ENCODE measurements around the gene KREMEN1.

DNA sequence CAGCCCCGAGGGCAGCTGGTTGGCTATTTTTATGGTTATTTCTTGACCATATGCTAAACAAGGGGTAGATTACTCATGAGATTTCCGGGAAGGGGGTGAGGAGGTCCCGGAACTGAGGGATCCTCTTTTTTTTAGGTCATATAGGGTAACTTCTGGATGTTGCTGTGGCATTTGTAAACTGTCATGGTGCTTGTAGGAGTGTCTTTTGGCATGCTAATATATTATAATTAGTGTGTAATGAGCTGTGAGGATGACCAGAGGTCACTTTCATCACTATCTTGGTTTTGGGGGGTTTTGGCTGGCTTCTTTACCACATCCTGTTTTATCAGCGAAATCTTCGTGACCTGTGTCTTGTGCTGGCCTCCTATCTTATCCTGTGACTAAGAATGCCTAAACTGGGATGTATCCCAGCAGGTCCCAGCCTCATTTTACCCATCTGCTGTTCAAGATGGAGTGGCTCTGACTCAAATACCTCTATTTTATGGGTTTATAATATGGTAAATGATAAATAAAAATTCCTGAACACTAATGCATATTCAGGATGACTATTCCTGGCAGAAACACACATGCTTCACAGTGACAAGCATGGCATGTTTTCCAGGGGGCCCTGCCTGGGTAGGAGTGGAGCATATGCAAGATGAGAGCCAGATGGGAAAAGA is 11.2 kb downstream of the KREMEN1 start:
- TF ChIP-seq, protein P1, sequence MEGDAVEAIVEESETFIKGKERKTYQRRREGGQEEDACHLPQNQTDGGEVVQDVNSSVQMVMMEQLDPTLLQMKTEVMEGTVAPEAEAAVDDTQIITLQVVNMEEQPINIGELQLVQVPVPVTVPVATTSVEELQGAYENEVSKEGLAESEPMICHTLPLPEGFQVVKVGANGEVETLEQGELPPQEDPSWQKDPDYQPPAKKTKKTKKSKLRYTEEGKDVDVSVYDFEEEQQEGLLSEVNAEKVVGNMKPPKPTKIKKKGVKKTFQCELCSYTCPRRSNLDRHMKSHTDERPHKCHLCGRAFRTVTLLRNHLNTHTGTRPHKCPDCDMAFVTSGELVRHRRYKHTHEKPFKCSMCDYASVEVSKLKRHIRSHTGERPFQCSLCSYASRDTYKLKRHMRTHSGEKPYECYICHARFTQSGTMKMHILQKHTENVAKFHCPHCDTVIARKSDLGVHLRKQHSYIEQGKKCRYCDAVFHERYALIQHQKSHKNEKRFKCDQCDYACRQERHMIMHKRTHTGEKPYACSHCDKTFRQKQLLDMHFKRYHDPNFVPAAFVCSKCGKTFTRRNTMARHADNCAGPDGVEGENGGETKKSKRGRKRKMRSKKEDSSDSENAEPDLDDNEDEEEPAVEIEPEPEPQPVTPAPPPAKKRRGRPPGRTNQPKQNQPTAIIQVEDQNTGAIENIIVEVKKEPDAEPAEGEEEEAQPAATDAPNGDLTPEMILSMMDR (IDR thresholded peaks at IDR 0.05) = no peak
- TF ChIP-seq POLR2A (IDR thresholded peaks at IDR 0.05) = no peak
